Tibial nerve (tissue), 3 donors: ENCODE data around the gene LMF2.

Source experiments
- CTCF ChIP-seq, 5 experiments: fragments of 200-600 bp in 3 of 5; fragments of 450-650 bp in 2 of 5; sonication (generic) in 3 of 5; IDR thresholded peaks; one replicate each; pipeline ENCODE4 v1.5.1; 2016 to 2019; ENCODE audit warnings: antibody characterized with exemption in 5 of 5, mild to moderate bottlenecking in 3 of 5, moderate library complexity in 2 of 5
- POLR2A ChIP-seq, 2 donors: fragments of 450-650 bp; IDR thresholded peaks; one replicate each; pipeline ENCODE4 v1.6.1; 2017; ENCODE audit warnings: antibody characterized with exemption in 2 of 2, mild to moderate bottlenecking in 2 of 2, moderate library complexity in 2 of 2

- TF ChIP-seq POLR2A (IDR thresholded peaks at IDR 0.05) = no peak
- no peak for TF ChIP-seq CTCF (IDR thresholded peaks at IDR 0.05)
These were observed 5.7 kb upstream of the LMF2 start for GRCh38 chr22:50513175-50513574.
